HG02571 (cell line): ENCODE results near the gene LMOD1.
"Not testable (repeated sequence)": the region's sequence is repeated elsewhere in the genome, so short reads cannot be mapped to it uniquely, and the experiment has no call there.

Experiments
- ATAC-seq: cut with Tn5 transposase; IDR thresholded peaks from one replicate; pipeline ENCODE4 v1.9.1; 2021; ENCODE audit warnings: mild to moderate bottlenecking, moderate library complexity; ENCODE audit not compliant: unreplicated experiment

Gene LMOD1

GRCh38 chr1:201946224-201946908 lies at the start of gene LMOD1:
TSS of gene LMOD1 (minus strand) at chr1:201946548. CDS start at chr1:201946340, 208 bp downstream.
- no peak for ATAC-seq

- ATAC-seq, result no peak
Observed at GRCh38 chr1:201990427-201990826, 44.1 kb upstream of the LMOD1 start.

- ATAC-seq, result no peak
Observed at GRCh38 chr1:201989354-201990128, 43.2 kb upstream of the LMOD1 start.

GRCh38 chr1:201988601-201989000 lies 42.3 kb upstream of the LMOD1 start:
- no peak for ATAC-seq

GRCh38 chr1:201985355-201985754 lies 39.0 kb upstream of the LMOD1 start:
- ATAC-seq, result no peak

- no peak for ATAC-seq
Observed at GRCh38 chr1:201984446-201984845, 38.1 kb upstream of the LMOD1 start.

- no peak for ATAC-seq
Observed at GRCh38 chr1:201983380-201983805, 37.0 kb upstream of the LMOD1 start.

- ATAC-seq, result peak; percentile 69
Observed at GRCh38 chr1:201982623-201983379, 36.5 kb upstream of the LMOD1 start, which contains the start of gene RNPEP. TSS of gene RNPEP (plus strand) at chr1:201982648. CDS start at chr1:201982667, 19 bp downstream.

- ATAC-seq, result peak; percentile 5
Observed at GRCh38 chr1:201982082-201982622, 35.8 kb upstream of the LMOD1 start.

- no peak for ATAC-seq
Observed at GRCh38 chr1:201970334-201971159, 24.2 kb upstream of the LMOD1 start.

- no peak for ATAC-seq
Observed at GRCh38 chr1:201968202-201968925, 22.0 kb upstream of the LMOD1 start.

GRCh38 chr1:201966171-201966570 lies 19.8 kb upstream of the LMOD1 start:
- ATAC-seq, result no peak

GRCh38 chr1:201964261-201964660 lies 17.9 kb upstream of the LMOD1 start:
- ATAC-seq, result no peak

GRCh38 chr1:201962382-201962781 lies 16.0 kb upstream of the LMOD1 start:
- ATAC-seq, result not testable (repeated sequence)

GRCh38 chr1:201958348-201958747 lies 12.0 kb upstream of the LMOD1 start:
- no peak for ATAC-seq

GRCh38 chr1:201955729-201956143 lies 9.4 kb upstream of the LMOD1 start:
- ATAC-seq, result peak; percentile 9

GRCh38 chr1:201955009-201955728 lies 8.8 kb upstream of the LMOD1 start, which contains the start of gene TIMM17A:
TSS of gene TIMM17A (plus strand) at chr1:201955503. CDS start at chr1:201955527, 24 bp downstream.
- peak; percentile 100 for ATAC-seq

- no peak for ATAC-seq
Observed at GRCh38 chr1:201954263-201955008, 8.1 kb upstream of the LMOD1 start.
